Activated CD4-positive, alpha-beta T cell treated with anti-CD3 and anti-CD28 coated beads, Interleukin-2, amount 10 ng/mL, durations not matched to agents 7 days and 5 days (primary cell): Measurements from ENCODE around the gene MAPK4. TPM values are rescaled to one million over a fixed set of nuclear protein-coding genes. Genes with fewer than 3 reads are reported as not detected.

ENCODE experiments used
- CTCF ChIA-PET: fragments of 350-600 bp; sonication (Branson Sonifier 250); formaldehyde crosslinking; loops from one replicate; lab custom pipeline; 2021; ENCODE audit warnings: antibody characterized with exemption; lab: Charles Lee
- POLR2A ChIA-PET: fragments of 350-600 bp; sonication (Branson Sonifier 250); formaldehyde crosslinking; loops from one replicate; lab custom pipeline; 2021; ENCODE audit warnings: antibody characterized with exemption; lab: Charles Lee
- DNase-seq: peaks from one replicate; pipeline ENCODE4 v3.0.0-alpha.2; 2020
- H3K27ac Mint-ChIP-seq: one replicate; pipeline ENCODE4 v1.8.0; 2021; ENCODE audit warnings: mild to moderate bottlenecking, moderate library complexity, mixed read lengths
- H3K27me3 Mint-ChIP-seq: one replicate; pipeline ENCODE4 v1.8.0; 2021; ENCODE audit warnings: mixed read lengths
- H3K36me3 Mint-ChIP-seq: one replicate; pipeline ENCODE4 v1.8.0; 2021; ENCODE audit warnings: low read depth, mixed read lengths
- H3K4me1 Mint-ChIP-seq: one replicate; pipeline ENCODE4 v1.8.0; 2021; ENCODE audit warnings: mixed read lengths
- H3K4me3 Mint-ChIP-seq: one replicate; pipeline ENCODE4 v1.8.0; 2021; ENCODE audit warnings: mild to moderate bottlenecking, moderate library complexity, mixed read lengths
- H3K9me3 Mint-ChIP-seq: one replicate; pipeline ENCODE4 v1.8.0; 2021; ENCODE audit warnings: mixed read lengths
- total RNA-seq, 2 experiments: library from RNA; stranded (reverse); gene quantifications; one replicate each; pipeline ENCODE4 v1.2.3, GENCODE V29; 2021

The MAPK4 gene
- total RNA-seq, 2 experiments from 2014 or later = not detected

- CTCF ChIA-PET = interaction anchor here (0.7 to 1.1 kb wide), 2 partner anchors 11 to 1814 kb away, joined by 3 read pairs; no protein-coding TSS in a partner anchor
- no peak overlapping the region for H3K4me3 Mint-ChIP-seq
- DNase-seq = no peak
- H3K4me1 Mint-ChIP-seq = no peaks in the 10 kb centered on the region
- POLR2A ChIA-PET = no interaction called here
- H3K27me3 Mint-ChIP-seq = peaks cover 3% of the 10 kb centered on the region
- no peak overlapping the region for H3K27ac Mint-ChIP-seq
- no peaks in the 10 kb centered on the region for H3K9me3 Mint-ChIP-seq
- no peaks in the 10 kb centered on the region for H3K36me3 Mint-ChIP-seq
Measured at GRCh38 chr18:50711386-50711785, 151.5 kb downstream of the MAPK4 start.

DNA sequence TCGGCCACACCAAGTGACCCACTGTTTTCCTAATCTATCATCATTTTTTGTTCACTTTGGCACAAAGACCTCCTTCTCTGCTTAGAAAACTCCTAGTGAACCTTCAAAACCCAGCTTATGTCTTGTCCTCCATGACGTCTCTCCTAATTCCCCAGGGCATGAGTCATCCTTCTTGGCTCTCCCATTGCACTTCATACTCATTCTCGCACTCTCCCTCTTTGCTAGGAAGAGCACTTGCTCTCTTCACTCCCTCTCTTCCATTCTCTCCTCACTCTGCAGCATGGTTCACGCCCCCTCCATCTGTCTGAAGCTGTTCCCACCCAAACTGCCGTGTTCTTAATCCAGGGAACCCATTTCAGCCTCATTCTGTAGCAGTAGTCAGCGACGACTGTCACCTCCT, 156.0 kb downstream of the MAPK4 start:
- no peaks in the 10 kb centered on the region for H3K4me1 Mint-ChIP-seq
- no peaks in the 10 kb centered on the region for H3K36me3 Mint-ChIP-seq
- no peaks in the 10 kb centered on the region for H3K9me3 Mint-ChIP-seq
- DNase-seq = no peak
- H3K4me3 Mint-ChIP-seq = no peak overlapping the region
- peaks cover 3% of the 10 kb centered on the region for H3K27me3 Mint-ChIP-seq
- ChIA-PET CTCF (no interaction called here), POLR2A (no interaction called here)
- no peak overlapping the region for H3K27ac Mint-ChIP-seq

- H3K4me1 Mint-ChIP-seq = no peaks in the 10 kb centered on the region
- POLR2A ChIA-PET = no interaction called here
- H3K36me3 Mint-ChIP-seq = no peaks in the 10 kb centered on the region
- H3K27me3 Mint-ChIP-seq = peaks cover 3% of the 10 kb centered on the region
- no peaks in the 10 kb centered on the region for H3K9me3 Mint-ChIP-seq
- CTCF ChIA-PET = no interaction called here
- H3K27ac Mint-ChIP-seq = no peak overlapping the region
- DNase-seq = no peak
- no peak overlapping the region for H3K4me3 Mint-ChIP-seq
Measured at GRCh38 chr18:50716902-50717301, 157.0 kb downstream of the MAPK4 start.

DNA sequence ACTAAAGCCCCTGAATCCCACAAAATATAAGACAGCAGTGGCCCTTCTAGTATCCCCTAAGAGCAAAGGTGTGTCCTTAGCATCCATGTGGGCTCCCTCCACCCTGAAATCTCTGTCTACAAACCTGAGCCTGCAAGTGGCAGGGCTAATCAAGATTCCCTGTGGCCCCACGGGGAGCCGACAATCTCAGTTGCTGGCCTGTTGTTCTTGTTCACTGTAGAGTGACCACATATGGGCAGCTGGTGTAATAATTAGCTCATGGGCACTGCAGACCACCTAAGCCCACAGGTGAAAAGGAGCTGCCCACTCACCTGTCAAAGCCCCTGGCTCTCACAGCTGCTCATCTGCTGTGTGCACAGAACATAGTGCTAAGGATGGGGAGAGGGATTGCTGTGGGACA, 157.7 kb downstream of the MAPK4 start:
- Mint-ChIP-seq H3K27me3 (peaks cover 3% of the 10 kb centered on the region), H3K4me3 (no peak overlapping the region), H3K9me3 (no peaks in the 10 kb centered on the region), H3K4me1 (no peaks in the 10 kb centered on the region), H3K36me3 (no peaks in the 10 kb centered on the region), H3K27ac (no peak overlapping the region)
- POLR2A ChIA-PET = no interaction called here
- DNase-seq = no peak
- CTCF ChIA-PET = no interaction called here

DNA sequence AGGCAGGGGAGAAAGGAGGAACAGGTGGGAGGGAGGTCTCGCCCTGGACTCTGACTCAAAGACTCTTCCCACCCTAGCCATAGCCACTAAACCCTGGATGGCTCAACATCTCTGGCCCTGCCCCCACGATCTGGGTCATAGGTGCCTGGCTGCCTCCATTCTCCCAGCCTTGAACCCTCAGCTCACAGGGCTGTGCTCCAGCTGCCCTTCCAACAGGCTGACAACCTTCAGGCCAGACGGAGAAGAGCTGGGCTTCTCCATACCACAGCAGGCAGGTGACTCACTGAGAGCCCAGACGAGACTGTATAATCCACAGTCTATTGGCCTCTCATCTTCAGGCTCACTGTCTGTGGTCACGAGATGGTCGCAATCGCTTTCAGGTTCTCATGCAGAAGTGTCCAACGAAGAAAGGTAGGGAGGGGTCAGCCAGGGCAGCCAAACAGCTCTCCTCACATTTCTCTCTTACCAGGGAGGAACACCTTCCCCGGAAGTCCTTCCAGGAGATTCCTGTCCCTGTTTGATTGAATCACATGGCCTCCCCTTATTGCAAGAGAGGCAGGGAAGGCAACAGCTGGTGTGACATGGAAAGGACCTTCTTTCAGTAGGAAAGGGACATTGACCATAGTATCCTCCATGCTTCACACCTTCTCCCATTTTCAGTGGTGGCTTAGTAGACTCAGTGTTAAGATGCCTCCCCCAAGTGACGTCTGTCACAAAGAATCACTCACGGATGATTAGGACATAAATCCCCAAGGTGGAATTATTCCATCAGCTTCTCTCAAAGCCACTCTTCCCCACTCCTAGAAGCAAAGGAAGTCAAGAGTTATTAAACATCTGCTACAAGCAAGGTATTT, 159.8 kb downstream of the MAPK4 start:
- Mint-ChIP-seq H3K27ac (no peak overlapping the region), H3K4me1 (no peaks in the 10 kb centered on the region), H3K9me3 (no peaks in the 10 kb centered on the region), H3K27me3 (peaks cover 2% of the 10 kb centered on the region), H3K36me3 (no peaks in the 10 kb centered on the region), H3K4me3 (no peak overlapping the region)
- POLR2A ChIA-PET = no interaction called here
- no peak for DNase-seq
- CTCF ChIA-PET = no interaction called here

GRCh38 chr18:50720325-50720674, 160.4 kb downstream of the MAPK4 start:
- Mint-ChIP-seq H3K36me3 (no peaks in the 10 kb centered on the region), H3K27me3 (no peaks in the 10 kb centered on the region), H3K27ac (no peak overlapping the region), H3K4me3 (no peak overlapping the region), H3K9me3 (no peaks in the 10 kb centered on the region), H3K4me1 (no peaks in the 10 kb centered on the region)
- CTCF ChIA-PET = no interaction called here
- POLR2A ChIA-PET = no interaction called here
- no peak for DNase-seq

GRCh38 chr18:50721006-50721405, 161.1 kb downstream of the MAPK4 start:
- Mint-ChIP-seq H3K27me3 (no peaks in the 10 kb centered on the region), H3K27ac (no peak overlapping the region), H3K4me3 (no peak overlapping the region), H3K4me1 (no peaks in the 10 kb centered on the region), H3K36me3 (no peaks in the 10 kb centered on the region), H3K9me3 (no peaks in the 10 kb centered on the region)
- no peak for DNase-seq
- ChIA-PET CTCF (no interaction called here), POLR2A (no interaction called here)

- Mint-ChIP-seq H3K36me3 (no peaks in the 10 kb centered on the region), H3K4me3 (no peak overlapping the region), H3K27me3 (no peaks in the 10 kb centered on the region), H3K9me3 (no peaks in the 10 kb centered on the region), H3K27ac (no peak overlapping the region), H3K4me1 (no peaks in the 10 kb centered on the region)
- ChIA-PET CTCF (interaction anchor here (0.9 to 1.1 kb wide), 2 partner anchors 9 to 21 kb away, joined by 3 read pairs; no protein-coding TSS in a partner anchor), POLR2A (no interaction called here)
- no peak for DNase-seq
Measured at GRCh38 chr18:50721451-50722120, 161.7 kb downstream of the MAPK4 start.

DNA sequence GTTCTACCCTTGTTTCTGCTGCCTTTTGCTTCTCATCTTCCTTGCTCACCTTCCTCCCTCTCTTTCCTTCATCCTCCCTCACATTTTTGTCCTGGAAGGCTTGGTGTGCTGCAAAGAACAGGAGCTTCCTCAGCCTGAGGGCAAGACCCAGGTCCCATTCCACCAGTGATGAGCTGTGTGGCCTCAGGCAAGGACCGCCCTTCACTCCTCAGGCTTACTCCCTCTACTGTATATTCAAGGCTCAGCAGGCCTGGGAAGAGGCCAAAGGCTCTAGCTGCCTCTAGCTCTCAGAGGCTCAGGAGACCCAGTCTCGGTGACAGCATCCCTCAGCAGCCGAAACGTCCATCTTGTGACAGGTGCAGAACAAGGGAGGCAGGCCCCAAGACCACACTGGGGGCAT, 162.4 kb downstream of the MAPK4 start:
- no peak for DNase-seq
- no peaks in the 10 kb centered on the region for H3K36me3 Mint-ChIP-seq
- H3K9me3 Mint-ChIP-seq = no peaks in the 10 kb centered on the region
- H3K27ac Mint-ChIP-seq = no peak overlapping the region
- POLR2A ChIA-PET = no interaction called here
- no peak overlapping the region for H3K4me3 Mint-ChIP-seq
- CTCF ChIA-PET = interaction anchor here (0.9 to 1.1 kb wide), 2 partner anchors 10 to 22 kb away, joined by 3 read pairs; no protein-coding TSS in a partner anchor
- no peaks in the 10 kb centered on the region for H3K4me1 Mint-ChIP-seq
- peaks cover 4% of the 10 kb centered on the region for H3K27me3 Mint-ChIP-seq

- Mint-ChIP-seq H3K9me3 (no peaks in the 10 kb centered on the region), H3K4me1 (no peaks in the 10 kb centered on the region), H3K4me3 (no peak overlapping the region), H3K27ac (no peak overlapping the region), H3K27me3 (peaks cover 4% of the 10 kb centered on the region), H3K36me3 (no peaks in the 10 kb centered on the region)
- ChIA-PET POLR2A (no interaction called here), CTCF (interaction anchor here (0.6 kb wide), 1 partner anchor 1318 kb away, joined by 3 read pairs; no protein-coding TSS in a partner anchor)
- DNase-seq = no peak
Measured at GRCh38 chr18:50724751-50725151, 164.9 kb downstream of the MAPK4 start.

DNA sequence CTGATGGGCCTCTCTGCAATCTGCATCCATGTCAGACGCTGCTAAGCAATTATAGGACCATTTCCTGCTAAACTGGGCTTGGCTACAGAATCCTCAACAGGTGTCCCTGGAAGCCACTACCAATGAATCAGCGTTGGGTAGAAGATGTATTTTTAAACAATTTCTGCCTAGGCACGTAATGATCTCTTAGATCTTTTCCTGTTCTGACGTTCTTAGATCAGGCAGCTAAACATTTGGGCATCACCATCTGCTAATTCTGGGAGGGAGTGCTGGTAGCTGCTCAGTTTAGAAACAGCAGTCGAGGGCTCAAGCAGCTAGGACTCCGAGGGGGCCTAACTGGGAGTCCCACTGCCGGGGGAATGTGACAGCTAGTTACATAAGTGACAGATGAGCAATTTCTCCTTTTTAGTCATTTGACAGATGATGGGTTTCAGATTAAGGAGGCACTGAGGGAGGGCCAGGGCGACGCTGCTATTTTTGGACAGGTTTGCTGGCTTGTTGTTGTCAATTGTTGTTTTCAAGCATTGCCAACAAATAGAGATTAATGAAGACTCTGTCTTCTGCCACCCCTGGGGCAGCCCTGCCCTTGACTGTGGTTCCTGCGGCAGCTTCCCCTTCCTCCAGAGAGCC, 167.2 kb downstream of the MAPK4 start:
- peaks cover 4% of the 10 kb centered on the region for H3K27me3 Mint-ChIP-seq
- no peaks in the 10 kb centered on the region for H3K4me1 Mint-ChIP-seq
- ChIA-PET POLR2A (no interaction called here), CTCF (no interaction called here)
- no peak for DNase-seq
- H3K27ac Mint-ChIP-seq = no peak overlapping the region
- H3K4me3 Mint-ChIP-seq = no peak overlapping the region
- H3K9me3 Mint-ChIP-seq = no peaks in the 10 kb centered on the region
- no peaks in the 10 kb centered on the region for H3K36me3 Mint-ChIP-seq

- POLR2A ChIA-PET = no interaction called here
- Mint-ChIP-seq H3K27ac (no peak overlapping the region), H3K27me3 (peaks cover 4% of the 10 kb centered on the region), H3K4me1 (no peaks in the 10 kb centered on the region), H3K4me3 (no peak overlapping the region), H3K36me3 (no peaks in the 10 kb centered on the region), H3K9me3 (no peaks in the 10 kb centered on the region)
- CTCF ChIA-PET = no interaction called here
- no peak for DNase-seq
Measured at GRCh38 chr18:50727721-50728471, 168.0 kb downstream of the MAPK4 start.
